Measurements from ENCODE around the gene NDUFS8.

Gene NDUFS8

GRCh38 chr11:68014947-68015447, 15.5 kb upstream of the NDUFS8 start:
- no peak for FAIRE-seq

DNA sequence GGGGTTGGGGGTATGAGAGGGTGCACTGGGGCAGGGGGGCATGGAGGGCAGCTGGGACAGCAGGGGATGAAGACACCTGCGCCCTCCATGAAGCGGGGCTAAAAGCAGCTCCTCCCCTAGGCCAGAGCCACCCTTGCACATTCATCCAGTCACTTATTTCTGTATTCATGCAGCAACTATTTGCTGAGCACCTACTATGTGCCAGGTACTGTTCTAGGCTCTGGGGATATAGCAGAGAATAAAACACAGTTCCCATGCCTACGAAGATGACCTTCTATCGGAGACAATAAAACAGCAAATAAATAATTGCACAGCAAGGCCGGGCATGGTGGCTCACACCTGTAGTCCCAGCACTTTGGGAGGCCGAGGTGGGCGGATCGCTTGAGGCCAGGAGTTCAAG, 15.0 kb upstream of the NDUFS8 start:
- no peak for DNase-seq (ENCODE audit: insufficient read length, low spot score)
- no peak for FAIRE-seq

More at GRCh38 chr11:68014947-68015447, 15.5 kb upstream of the NDUFS8 start:
- no peak for DNase-seq (ENCODE audit: insufficient read length, low spot score)

DNA sequence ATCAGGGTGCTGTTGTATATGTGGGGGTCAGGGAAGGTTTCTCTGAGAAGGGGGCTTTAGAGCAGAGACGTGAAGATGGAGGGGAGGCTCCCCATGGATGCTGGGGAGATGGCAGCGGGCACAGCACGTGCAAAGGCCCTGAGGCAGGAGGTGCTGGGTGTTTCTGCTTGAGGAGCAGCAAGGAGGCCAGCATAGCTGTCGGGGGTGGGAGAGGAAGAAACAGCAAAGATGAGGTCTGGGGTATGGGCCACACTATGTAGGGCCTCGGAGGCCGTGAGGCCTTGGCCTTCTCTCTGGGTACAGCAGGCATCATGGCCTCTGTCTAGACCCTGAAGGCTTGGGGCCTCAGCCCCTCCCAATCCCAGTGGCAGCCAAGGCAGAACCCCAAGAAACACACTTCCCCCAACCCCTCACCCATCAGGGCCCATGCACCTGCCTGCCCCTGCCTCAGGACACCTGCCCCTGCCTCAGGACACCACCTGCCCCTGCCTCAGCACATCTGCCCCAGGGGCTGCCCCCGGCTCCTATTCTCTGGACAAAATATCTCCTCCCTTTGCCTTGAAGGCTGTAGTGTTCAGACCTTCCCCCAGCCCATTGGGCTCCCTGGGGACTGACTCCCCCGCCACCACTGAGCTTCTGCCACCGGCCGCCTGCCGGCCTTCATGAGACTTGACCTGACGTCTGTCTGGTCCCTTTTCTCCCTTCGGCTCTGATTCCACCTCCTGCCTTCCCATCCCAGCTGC, 14.1 kb upstream of the NDUFS8 start:
- no peak for DNase-seq (ENCODE audit: insufficient read length, low spot score)
- peak; percentile 81 for FAIRE-seq

DNA sequence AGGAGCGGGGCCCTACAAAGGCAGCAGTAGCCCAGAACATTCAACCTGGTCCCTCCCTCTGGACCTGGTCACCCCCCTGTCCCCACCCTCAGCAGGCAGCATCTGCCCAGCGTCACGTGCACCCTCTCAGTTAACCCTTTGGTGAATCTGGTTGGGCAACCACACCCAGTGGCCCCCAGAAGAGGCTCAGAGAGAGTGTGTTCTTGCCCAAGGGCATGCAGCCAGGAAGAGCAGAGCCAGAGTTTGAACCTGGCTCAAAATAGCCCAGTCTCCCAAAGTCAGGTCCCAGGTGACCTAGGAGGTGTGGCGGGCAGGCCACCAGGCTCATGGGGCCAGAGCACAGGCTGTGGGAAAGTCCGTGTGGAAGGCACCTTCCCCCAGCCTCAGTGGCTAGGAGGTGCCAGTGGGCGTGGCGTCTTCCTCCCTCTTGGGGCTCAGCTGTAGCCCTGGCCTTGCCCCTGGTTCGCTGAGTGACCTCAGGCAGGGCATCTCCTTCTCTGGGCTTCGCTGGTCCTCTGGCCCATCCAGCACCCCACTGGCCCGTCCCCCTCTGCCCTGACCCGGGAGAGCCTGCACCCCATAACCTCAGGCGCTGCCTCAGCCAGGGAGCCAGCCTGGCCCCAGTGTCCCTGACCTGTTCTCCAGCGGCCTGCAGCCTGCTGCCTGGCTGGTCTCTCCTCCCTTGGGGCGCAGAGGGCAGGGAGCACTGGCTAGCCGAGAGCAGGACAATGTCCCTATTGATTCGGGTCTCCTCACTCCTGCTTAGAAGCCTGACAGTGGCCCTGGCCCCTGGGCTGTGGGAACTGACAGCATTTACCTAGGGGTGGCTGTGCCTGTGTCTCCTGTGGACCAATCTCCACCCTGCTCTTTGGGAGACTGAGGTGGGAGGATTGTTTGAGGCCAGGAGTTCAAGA, 13.3 kb upstream of the NDUFS8 start:
- no peak for DNase-seq (ENCODE audit: insufficient read length, low spot score)
- peak; percentile 90 for FAIRE-seq

GRCh38 chr11:68017980-68018729, 12.3 kb upstream of the NDUFS8 start:
- FAIRE-seq (peak; percentile 94), DNase-seq (ENCODE audit: insufficient read length, low spot score) (no peak)

DNA sequence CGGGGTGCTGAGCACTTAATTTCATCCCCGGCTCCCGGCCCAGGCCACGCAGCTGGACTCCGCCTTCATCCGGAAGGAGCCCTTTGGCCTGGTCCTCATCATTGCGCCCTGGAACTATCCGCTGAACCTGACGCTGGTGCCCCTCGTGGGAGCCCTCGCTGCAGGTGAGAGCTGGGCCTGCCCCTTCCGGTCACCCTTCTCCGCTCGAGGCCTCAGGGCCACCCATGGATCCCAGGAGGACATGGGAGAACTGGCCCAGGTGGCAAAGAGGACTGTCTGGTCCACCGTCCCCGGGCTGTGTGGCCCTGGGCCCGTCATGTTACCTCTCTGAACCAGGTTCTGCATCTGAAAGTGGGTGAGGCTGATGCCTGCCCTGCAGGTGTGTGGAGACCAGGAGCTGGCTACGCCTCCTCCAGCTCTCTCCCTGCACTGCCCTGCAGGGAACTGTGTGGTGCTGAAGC, 11.7 kb upstream of the NDUFS8 start:
- FAIRE-seq (peak; percentile 78), DNase-seq (ENCODE audit: insufficient read length, low spot score) (no peak)

DNA sequence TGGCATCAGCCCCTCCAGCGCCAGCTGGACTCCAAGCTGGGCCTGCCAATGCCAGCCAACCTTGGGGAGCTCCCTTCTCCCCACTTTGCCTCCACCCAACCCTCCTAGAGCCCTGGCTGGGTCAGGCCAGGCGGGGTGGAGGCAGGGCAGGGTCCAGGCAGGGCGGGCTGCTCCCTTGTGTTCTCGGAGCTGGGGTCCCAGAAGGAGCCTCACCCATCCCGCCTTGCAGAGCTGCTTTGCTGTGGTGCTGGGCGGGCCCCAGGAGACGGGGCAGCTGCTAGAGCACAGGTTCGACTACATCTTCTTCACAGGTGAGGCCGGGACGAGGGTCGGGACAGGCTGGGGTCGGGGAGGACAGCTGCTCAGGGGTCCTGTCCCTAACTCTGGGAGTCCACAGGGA, 11.0 kb upstream of the NDUFS8 start:
- DNase-seq (ENCODE audit: insufficient read length, low spot score) (no peak), FAIRE-seq (no peak)

DNA sequence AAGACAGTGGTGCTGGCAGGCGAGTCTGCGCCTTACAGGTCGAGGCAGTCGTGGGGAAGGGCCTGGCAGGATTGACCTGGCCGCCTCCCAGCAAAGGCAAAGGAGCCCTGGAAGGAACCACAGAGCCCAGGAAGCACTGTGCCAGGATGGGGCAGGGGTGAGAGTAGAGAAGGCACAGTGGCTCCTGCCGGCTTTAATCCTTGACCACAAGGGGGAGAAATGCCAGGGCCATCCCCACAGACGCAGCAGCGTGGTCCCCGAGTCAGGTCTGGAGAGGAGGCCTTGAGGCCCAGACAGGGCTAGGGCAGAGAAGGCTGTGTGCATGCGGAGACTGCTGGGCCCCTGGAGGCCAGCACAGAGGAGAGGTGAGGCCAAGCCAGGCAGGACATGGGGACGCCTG, 9.9 kb upstream of the NDUFS8 start:
- DNase-seq (ENCODE audit: insufficient read length, low spot score) = no peak
- peak; percentile 75 for FAIRE-seq

GRCh38 chr11:68021167-68021787, 9.2 kb upstream of the NDUFS8 start:
- no peak for DNase-seq (ENCODE audit: insufficient read length, low spot score)
- peak; percentile 96 for FAIRE-seq

- no peak for FAIRE-seq
Measured at GRCh38 chr11:68022531-68022930, 8.0 kb upstream of the NDUFS8 start.

GRCh38 chr11:68024508-68024907, 6.0 kb upstream of the NDUFS8 start:
- FAIRE-seq = no peak
- DNase-seq (ENCODE audit: insufficient read length, low spot score) = no peak

More at GRCh38 chr11:68022531-68022930, 8.0 kb upstream of the NDUFS8 start:
- DNase-seq (ENCODE audit: insufficient read length, low spot score) = no peak

DNA sequence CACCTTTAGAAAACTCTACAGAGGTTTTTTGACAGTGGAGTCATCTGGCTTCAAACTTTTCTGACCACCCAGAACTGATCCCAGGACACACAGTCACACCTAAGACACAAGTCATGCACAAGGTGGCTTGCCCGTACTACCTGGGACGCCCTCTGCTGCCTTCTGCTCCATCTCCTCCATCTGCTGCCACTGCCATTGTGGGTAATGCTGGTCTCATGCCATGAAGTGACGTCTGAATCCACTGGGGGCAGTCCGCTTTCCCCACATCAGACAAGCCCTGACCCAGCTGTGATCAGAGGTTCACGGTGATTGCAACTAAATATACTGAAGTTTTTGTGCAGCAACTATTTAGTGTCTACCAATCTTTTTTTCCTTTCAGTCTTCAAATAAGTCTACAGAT, 5.4 kb upstream of the NDUFS8 start:
- peak; percentile 88 for FAIRE-seq
- DNase-seq (ENCODE audit: insufficient read length, low spot score) = no peak

DNA sequence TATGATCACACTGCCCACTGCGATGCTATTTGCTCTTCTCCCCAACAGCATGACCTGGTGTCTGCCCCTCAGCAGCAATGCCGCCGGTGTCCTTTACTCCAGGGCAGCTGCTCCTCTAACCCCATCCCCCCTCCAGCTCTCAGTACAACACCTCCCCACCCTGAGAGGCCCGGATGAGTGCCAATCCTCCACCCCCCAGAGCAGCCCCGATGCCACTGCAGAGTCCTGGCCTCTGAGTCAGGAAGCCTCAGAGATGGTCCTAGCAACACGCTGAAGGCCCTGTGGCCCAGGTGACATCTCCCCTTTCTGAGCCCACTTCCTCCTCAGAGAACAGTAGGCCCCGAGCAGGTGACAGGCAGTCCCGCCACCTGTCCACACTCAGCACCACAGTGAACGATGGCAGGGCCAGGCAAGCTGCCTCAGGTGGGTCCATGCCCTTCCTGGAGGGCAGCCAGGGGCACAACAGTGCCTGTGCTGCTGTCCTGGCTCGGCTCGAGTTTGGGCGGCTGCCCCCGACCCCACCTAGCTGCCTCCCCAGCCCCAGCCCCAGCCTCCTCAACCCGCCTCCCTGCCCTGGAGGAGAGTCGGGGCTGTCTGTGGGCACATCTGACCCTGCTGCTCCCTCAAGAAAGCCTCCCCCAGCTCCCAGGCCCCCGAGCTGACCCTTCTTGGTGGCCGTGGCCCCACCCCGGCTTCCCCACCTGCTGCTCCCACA, 3.9 kb upstream of the NDUFS8 start:
- no peak for FAIRE-seq
- DNase-seq (ENCODE audit: insufficient read length, low spot score) = no peak

- no peak for FAIRE-seq
- DNase-seq (ENCODE audit: insufficient read length, low spot score) = no peak
Measured at GRCh38 chr11:68027667-68028066, 2.8 kb upstream of the NDUFS8 start.

- no peak for DNase-seq (ENCODE audit: insufficient read length, low spot score)
Measured at GRCh38 chr11:68028802-68029545, 1.5 kb upstream of the NDUFS8 start.

GRCh38 chr11:68031144-68031464, 623 bp downstream of the NDUFS8 start:
- FAIRE-seq = peak; percentile 23
- DNase-seq (ENCODE audit: insufficient read length, low spot score) = no peak

More at GRCh38 chr11:68028802-68029545, 1.5 kb upstream of the NDUFS8 start:
- peak; percentile 86 for FAIRE-seq

GRCh38 chr11:68032003-68032402, 1.5 kb downstream of the NDUFS8 start:
- DNase-seq (ENCODE audit: insufficient read length, low spot score) (no peak), FAIRE-seq (peak; percentile 9)

GRCh38 chr11:68032997-68033707, 2.7 kb downstream of the NDUFS8 start:
- DNase-seq (ENCODE audit: insufficient read length, low spot score) = no peak
- FAIRE-seq = no peak

DNA sequence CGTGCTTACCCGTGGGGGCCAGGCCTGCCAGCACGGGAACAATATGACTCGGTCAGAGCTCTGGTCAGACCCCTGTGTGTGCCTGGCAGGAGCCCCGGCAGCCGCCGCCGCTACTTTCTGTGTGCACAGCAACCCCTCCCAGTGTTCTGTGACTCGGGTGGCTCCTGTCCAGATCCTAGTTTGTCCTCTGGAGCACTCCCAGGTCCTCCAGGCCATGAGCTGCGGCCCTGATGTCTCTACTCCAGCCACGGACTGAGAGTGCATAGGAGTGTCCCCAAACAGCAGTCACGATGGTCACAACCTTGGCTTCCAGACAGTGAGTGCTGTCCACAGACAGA, 3.2 kb downstream of the NDUFS8 start:
- DNase-seq (ENCODE audit: insufficient read length, low spot score) (no peak), FAIRE-seq (no peak)
